ENCODE data around the gene FHDC1. TPM values are rescaled to one million over a fixed set of nuclear protein-coding genes. Genes with fewer than 3 reads are reported as not detected.

The FHDC1 gene
- total RNA-seq, 4 donors from 2014 or later: 0.34 to 0.57 (median 0.46) TPM

DNA sequence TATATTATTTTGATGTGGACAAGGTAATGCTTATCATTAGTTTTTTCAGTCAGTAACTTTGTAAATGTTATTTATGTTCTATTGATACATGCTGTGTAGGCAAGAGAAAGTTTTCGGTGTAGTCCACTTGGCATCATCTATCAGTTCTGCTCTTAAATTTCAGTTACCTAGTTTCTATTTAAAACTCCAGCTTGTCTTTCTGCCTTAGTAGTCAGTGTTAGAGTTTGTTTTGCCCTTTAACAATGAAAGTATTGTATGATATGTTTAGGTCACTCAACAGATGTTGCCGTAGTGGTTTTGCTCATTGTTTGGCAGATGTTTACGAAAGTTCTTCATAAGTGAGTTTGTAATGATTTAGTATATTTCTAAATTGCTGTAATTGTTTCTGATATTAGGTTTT, 34.9 kb upstream of the FHDC1 start:
- TF ChIP-seq, protein P1, sequence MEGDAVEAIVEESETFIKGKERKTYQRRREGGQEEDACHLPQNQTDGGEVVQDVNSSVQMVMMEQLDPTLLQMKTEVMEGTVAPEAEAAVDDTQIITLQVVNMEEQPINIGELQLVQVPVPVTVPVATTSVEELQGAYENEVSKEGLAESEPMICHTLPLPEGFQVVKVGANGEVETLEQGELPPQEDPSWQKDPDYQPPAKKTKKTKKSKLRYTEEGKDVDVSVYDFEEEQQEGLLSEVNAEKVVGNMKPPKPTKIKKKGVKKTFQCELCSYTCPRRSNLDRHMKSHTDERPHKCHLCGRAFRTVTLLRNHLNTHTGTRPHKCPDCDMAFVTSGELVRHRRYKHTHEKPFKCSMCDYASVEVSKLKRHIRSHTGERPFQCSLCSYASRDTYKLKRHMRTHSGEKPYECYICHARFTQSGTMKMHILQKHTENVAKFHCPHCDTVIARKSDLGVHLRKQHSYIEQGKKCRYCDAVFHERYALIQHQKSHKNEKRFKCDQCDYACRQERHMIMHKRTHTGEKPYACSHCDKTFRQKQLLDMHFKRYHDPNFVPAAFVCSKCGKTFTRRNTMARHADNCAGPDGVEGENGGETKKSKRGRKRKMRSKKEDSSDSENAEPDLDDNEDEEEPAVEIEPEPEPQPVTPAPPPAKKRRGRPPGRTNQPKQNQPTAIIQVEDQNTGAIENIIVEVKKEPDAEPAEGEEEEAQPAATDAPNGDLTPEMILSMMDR (IDR thresholded peaks at IDR 0.05; ENCODE audit: low read depth): no peak

DNA sequence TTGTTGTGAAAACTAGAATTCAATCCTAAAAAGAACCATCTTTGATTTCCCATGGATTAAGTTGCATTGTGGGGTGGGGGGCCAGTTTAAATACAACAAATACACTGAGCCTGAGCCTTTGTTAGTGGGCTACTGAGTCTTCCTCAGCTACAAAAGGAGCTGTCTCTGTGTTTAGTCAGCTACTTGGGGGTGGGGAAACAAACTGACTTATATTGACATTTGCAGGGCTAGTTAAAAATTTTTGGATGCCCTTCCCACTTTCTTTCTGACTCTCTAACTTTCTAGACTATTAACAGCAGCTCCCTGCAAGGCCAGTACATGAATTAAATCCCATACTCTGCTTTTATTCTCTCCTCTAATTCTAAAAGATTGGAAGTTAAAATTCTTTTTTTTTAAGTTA, 32.5 kb upstream of the FHDC1 start:
- TF ChIP-seq, protein P1 (IDR thresholded peaks at IDR 0.05; ENCODE audit: low read depth): no peak

DNA sequence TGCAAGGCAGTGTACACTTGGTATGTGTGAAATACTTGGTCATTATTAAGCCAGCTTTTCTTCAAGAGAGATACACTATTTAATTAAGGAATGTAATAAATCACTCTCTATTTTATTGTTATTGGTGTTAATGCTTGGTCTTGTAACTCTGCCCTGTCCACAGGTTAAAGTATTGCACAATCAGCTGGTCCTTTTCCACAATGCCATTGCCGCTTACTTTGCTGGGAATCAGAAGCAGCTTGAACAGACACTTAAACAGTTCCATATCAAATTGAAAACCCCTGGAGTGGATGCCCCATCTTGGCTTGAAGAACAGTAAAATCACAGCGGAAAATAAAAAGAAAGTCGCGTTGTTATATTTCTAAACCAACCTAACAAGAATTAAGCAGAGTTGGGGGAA, 26.2 kb upstream of the FHDC1 start:
- TF ChIP-seq, protein P1 (IDR thresholded peaks at IDR 0.05; ENCODE audit: low read depth): no peak

DNA sequence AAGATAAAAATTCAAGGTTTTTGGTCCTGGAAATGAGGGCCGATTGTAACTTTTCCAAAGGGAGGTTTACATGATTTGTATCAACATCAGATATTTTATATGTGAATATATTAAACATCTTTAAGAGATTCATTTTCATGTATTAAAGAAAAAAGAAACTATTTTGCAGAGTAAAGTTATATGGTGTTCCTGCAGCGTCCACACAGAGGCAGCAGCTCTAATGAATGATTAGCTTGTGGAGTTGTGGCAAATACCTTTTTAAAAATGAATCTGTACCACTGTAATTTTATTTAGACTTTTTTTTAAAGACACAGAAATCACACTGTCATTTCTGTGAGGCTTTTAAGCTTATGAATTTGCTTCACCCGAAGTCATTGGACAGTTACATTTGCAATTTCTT, 25.6 kb upstream of the FHDC1 start:
- TF ChIP-seq, protein P1 (IDR thresholded peaks at IDR 0.05; ENCODE audit: low read depth): no peak

DNA sequence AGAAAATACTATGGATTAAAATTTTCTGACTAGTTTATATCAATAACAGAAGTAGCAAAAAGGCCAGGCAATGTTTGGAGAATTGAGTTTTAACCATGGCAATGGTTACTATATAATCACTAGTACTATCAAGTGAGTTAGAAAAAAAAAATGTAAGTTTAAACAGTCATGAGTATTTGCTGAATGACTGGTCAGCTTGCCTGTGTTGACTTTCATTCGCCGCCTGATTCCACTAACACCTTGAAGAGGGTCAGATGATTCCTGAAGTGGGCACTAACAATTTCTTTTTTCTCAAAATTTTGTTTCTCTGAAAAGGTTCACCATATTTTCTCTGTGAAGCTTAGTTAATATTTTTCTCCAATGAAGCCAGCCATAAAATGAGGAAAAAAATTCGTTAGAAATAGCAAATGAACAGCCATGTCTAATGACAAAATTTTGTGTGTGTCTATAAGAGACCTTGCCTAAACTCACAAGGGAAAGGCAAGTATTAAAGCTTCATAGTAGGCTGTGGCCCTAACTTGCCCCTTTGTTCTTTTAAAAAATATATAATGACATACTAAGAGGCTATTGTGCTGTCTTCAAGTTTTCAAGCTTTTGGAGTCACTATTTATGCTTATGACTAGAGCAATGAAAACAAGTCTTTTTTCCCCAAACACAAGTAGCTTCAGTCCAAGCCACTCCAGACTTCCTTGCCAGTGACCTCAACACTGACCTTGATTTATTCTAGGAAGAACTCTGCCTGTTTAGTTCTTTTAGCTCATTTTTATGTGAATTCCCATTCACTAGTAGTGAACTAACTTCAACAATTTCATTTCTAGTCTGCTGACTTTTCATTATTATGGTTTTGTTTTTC, 18.4 kb upstream of the FHDC1 start:
- TF ChIP-seq, protein P1 (IDR thresholded peaks at IDR 0.05; ENCODE audit: low read depth): no peak

DNA sequence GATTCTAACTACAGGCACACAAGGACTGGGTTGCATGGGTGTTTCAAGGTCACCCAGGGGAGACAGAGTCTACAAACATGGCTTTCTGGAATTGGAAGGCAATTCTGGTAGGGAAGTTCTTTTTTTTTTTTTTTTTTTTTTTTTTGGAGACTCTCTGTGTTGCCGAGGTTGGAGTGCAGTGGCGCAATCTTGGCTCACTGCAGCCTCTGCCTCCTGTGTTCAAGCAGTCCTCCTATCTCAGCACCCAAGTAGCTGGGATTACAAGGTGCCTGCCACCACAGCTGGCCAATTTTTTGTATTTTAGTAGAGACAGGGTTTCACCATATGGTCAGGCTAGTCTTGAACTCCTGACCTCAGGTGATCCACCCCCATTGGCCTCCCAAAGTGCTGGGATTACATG, 16.3 kb upstream of the FHDC1 start:
- TF ChIP-seq, protein P1 (IDR thresholded peaks at IDR 0.05; ENCODE audit: low read depth): no peak

DNA sequence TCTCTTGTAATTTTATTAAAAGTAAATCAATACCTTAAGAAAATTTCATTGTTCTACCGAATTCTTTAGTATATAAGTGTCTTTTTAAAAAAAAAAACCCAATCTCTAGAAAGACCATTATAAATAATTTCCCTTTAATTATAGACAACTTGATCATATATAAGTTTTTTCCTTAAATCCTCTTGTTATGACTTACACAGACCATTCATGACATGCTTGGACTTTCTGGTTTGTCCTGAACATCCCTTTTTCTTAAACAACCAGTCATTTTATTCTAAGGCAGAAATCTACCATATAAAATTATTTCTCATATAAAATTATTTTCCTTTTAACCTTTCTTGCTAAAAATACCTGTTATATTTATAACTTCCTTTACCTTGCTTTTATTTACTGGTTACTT, 15.4 kb upstream of the FHDC1 start:
- TF ChIP-seq, protein P1 (IDR thresholded peaks at IDR 0.05; ENCODE audit: low read depth): no peak

Measured in subcutaneous adipose tissue (tissue), 4 donors.